ENCODE data around the gene GSK3B.

GRCh38 chr3:119930286-119930685, 164.0 kb downstream of the GSK3B start:
- TF ChIP-seq POLR2AphosphoS5 (IDR thresholded peaks at IDR 0.05; ENCODE audit: low read depth) (no peak), CTCF (conservative IDR thresholded peaks at IDR 0.05; ENCODE audit: low read depth in 2 of 2) (no peak), NANOG (IDR thresholded peaks at IDR 0.05; ENCODE audit: borderline replicate concordance) (no peak)

All from GM23338 (cell line).